ENCODE data around the gene SLAMF1.
"Not testable (repeated sequence)": the region's sequence is repeated elsewhere in the genome, so short reads cannot be mapped to it uniquely, and the experiment has no call there.

Gene SLAMF1

DNA sequence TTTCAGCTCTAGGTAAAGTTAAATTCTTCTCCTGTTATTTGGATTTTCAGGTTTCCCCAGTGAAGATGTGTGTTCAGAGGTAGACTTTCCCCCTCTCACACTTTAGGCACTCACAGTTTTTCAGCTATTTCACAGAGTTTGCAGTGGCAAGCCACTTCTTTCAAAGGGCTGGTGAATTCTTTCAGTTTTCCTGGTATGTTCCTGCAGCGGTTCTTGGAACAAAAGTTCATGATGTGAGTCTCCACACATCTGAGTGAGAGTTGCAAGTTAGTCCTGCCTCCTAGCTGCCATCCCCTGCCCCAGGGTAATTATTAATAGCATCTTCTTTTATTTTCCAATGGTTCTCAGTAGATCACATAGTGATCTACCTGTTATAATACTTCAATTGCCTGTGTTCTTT lies 40.2 kb downstream of the SLAMF1 start:
- Mint-ChIP-seq H3K9me3 (peaks cover 35% of the 10 kb centered on the region), H3K4me3 (peak overlapping the region; percentile 30), H3K27ac (peak overlapping the region; percentile 67), H3K36me3 (ENCODE audit: low read depth) (peaks cover 67% of the 10 kb centered on the region), H3K27me3 (ENCODE audit: low read depth) (no peaks in the 10 kb centered on the region), H3K4me1 (ENCODE audit: low read depth) (peaks cover 41% of the 10 kb centered on the region)
- DNase-seq (ENCODE audit: low spot score): no peak

DNA sequence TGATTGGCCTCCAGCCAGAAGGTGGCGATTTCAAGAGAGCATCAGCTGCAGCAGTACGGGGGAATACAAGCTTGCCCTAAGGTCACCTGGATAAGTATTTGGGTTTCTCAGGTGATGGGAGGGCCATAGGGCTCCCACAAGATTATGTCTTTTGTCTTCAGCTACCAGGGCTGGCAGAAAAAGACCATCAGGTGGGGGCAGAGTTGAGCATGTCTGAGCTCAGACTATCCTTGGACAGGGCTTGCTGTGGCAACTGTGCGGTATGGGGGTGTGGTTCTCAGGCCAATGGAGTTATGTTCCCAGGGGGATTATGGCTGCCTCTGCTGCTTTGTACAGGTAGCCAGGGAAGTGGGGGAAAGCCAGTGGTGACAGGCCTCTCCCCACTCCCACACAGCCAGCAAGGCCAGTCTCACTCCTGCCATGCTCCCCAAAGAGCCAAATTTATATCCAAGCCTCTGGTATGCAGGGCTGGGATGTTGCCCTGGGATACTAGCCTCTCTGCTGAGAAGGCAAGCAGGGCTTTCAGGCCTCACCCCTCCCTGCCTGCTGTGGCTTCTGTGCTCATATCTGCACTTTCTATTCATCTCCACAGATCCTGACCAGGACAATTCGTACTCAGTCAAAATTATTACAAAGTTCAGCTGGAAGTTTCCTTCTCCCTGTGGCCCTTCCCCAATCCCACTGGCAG lies 40.9 kb downstream of the SLAMF1 start:
- Mint-ChIP-seq H3K9me3 (peaks cover 42% of the 10 kb centered on the region), H3K36me3 (ENCODE audit: low read depth) (peaks cover 63% of the 10 kb centered on the region), H3K4me1 (ENCODE audit: low read depth) (peaks cover 37% of the 10 kb centered on the region), H3K27ac (peak overlapping the region; percentile 67), H3K27me3 (ENCODE audit: low read depth) (no peaks in the 10 kb centered on the region), H3K4me3 (no peak overlapping the region)
- DNase-seq (ENCODE audit: low spot score): no peak

DNA sequence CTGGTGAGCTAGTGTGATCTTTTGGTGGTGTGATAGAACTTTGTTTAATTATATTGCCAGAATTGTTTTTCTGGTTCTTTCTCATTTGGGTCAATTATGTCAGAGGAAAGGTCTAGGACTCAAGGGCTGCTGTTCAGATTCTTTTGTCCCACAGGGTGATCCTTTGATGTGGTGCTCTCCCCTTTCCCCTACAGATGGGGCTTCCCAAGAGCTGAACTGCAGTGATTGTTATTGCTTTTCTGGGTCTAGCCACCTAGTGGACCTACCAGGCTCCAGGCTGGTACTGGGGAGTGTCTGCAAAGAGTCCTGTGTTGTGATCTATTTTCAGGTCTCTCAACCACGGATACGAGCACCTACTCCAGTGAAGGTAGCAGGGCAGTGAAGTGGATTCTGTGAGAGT lies 41.6 kb downstream of the SLAMF1 start:
- H3K36me3 Mint-ChIP-seq (ENCODE audit: low read depth): peaks cover 56% of the 10 kb centered on the region
- no peak overlapping the region for H3K4me3 Mint-ChIP-seq
- H3K27me3 Mint-ChIP-seq (ENCODE audit: low read depth): no peaks in the 10 kb centered on the region
- H3K9me3 Mint-ChIP-seq: peaks cover 47% of the 10 kb centered on the region
- no peak for DNase-seq (ENCODE audit: low spot score)
- H3K27ac Mint-ChIP-seq: peak overlapping the region; percentile 47
- H3K4me1 Mint-ChIP-seq (ENCODE audit: low read depth): peaks cover 36% of the 10 kb centered on the region

DNA sequence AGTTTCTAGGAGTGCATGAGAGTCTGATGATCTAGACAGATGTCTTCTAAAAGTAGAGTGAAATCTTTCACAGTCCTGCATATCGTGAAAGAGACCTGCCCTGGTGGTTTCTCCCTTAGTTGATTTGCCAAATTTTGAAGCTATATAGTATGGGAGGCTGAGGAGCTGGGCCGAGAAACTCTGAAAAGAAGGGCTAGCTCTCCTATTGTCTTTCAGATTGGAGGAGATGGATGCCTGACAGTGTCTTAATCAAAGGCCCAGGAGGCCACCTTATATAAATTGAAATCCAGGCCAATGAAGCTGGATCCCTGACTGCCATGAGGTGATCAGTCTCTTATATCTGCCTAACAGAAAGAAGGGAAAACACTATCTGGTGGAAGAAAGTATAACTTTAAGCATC lies 49.1 kb downstream of the SLAMF1 start:
- H3K36me3 Mint-ChIP-seq (ENCODE audit: low read depth): peaks cover 16% of the 10 kb centered on the region
- H3K27ac Mint-ChIP-seq: no peak overlapping the region
- DNase-seq (ENCODE audit: low spot score): no peak
- no peaks in the 10 kb centered on the region for H3K27me3 Mint-ChIP-seq (ENCODE audit: low read depth)
- H3K4me1 Mint-ChIP-seq (ENCODE audit: low read depth): peaks cover 4% of the 10 kb centered on the region
- no peak overlapping the region for H3K4me3 Mint-ChIP-seq
- H3K9me3 Mint-ChIP-seq: peaks cover 44% of the 10 kb centered on the region

DNA sequence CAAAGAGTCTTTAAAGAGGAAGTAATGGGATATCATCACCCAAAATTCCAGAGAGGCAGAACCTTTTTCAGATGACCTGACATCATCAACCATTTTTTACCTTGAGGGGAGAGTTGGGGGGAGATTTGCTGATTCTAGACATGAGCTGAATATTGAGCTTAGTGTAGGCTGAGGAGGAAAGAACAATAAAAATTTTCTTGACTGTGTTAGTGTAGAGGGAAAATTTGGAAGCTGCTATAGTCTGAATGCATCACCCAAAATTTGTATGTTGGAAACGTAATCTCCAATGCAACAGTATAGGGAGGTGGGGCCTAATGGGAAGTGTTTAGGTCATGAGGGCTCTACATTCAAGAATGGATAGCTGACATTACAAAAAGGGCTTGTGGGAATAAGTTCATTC lies 49.8 kb downstream of the SLAMF1 start:
- no peak overlapping the region for H3K4me3 Mint-ChIP-seq
- peaks cover 46% of the 10 kb centered on the region for H3K9me3 Mint-ChIP-seq
- no peak overlapping the region for H3K27ac Mint-ChIP-seq
- H3K27me3 Mint-ChIP-seq (ENCODE audit: low read depth): no peaks in the 10 kb centered on the region
- H3K36me3 Mint-ChIP-seq (ENCODE audit: low read depth): peaks cover 20% of the 10 kb centered on the region
- peaks cover 5% of the 10 kb centered on the region for H3K4me1 Mint-ChIP-seq (ENCODE audit: low read depth)
- DNase-seq (ENCODE audit: low spot score): no peak

DNA sequence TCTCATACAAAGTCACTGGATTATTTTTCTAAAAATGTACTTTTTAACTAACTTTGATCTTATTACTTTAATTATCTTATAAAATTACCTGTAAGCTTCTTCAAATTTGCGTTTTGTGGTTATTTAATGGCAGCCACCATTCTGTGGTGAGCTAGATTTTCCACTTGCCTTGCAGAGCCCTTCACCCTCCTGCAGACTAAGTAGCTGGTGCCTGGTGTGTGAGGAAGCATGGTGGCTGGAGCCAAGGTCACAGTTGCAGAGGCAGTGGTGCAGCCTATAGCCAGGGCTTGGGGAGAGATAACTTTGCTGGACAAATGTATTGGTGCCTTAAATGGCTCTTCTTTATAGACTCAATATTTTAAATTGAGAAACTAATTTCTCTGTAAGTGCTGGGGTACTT lies 56.4 kb downstream of the SLAMF1 start:
- Mint-ChIP-seq H3K4me1 (ENCODE audit: low read depth) (peaks cover 9% of the 10 kb centered on the region), H3K36me3 (ENCODE audit: low read depth) (peaks cover 12% of the 10 kb centered on the region), H3K27ac (no peak overlapping the region), H3K9me3 (peaks cover 29% of the 10 kb centered on the region), H3K27me3 (ENCODE audit: low read depth) (no peaks in the 10 kb centered on the region), H3K4me3 (no peak overlapping the region)
- DNase-seq (ENCODE audit: low spot score): no peak

DNA sequence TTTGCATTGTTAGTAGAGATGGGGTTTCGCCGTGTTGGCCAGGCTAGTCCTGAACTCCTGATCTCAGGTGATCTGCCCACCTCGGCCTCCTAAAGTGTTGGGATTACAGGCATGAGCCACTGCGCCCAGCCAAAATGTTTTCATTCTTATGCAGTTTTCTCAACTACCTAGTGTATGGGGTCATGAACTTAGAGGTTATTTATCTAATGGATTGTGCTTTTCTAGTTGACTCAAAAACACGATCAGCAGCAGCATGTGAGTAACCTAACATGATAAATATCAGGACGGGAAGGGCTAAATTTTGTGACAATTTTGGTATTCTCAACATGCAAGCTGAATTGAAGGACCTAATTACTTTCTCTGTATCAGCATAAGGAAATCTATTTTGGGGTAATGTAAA lies 58.4 kb downstream of the SLAMF1 start:
- H3K9me3 Mint-ChIP-seq: peaks cover 20% of the 10 kb centered on the region
- no peak overlapping the region for H3K4me3 Mint-ChIP-seq
- peaks cover 10% of the 10 kb centered on the region for H3K36me3 Mint-ChIP-seq (ENCODE audit: low read depth)
- no peak overlapping the region for H3K27ac Mint-ChIP-seq
- no peak for DNase-seq (ENCODE audit: low spot score)
- H3K4me1 Mint-ChIP-seq (ENCODE audit: low read depth): peaks cover 25% of the 10 kb centered on the region
- H3K27me3 Mint-ChIP-seq (ENCODE audit: low read depth): no peaks in the 10 kb centered on the region

DNA sequence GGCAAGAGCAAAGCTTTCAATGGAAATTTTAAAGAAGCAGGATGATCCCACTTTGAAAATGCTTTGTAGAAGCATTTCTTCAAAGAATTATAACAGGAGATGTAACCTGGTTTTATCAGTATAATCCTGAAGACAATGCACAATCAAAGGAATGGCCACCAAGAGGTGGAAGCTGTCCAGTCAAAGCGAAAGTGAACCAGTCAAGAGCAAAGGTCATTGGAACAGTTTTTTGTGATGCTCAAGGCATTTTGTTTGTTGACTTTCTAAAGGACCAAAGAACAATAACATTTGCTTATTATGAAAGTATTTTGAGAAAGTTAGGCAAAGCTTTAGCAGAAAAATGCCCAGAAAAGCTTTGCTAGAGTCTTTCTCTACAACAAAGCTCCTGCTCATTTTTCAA lies 62.1 kb downstream of the SLAMF1 start:
- Mint-ChIP-seq H3K4me3 (no peak overlapping the region), H3K27me3 (ENCODE audit: low read depth) (no peaks in the 10 kb centered on the region), H3K9me3 (peaks cover 10% of the 10 kb centered on the region), H3K36me3 (ENCODE audit: low read depth) (peaks cover 7% of the 10 kb centered on the region), H3K4me1 (ENCODE audit: low read depth) (peaks cover 34% of the 10 kb centered on the region), H3K27ac (no peak overlapping the region)
- DNase-seq (ENCODE audit: low spot score): no peak

DNA sequence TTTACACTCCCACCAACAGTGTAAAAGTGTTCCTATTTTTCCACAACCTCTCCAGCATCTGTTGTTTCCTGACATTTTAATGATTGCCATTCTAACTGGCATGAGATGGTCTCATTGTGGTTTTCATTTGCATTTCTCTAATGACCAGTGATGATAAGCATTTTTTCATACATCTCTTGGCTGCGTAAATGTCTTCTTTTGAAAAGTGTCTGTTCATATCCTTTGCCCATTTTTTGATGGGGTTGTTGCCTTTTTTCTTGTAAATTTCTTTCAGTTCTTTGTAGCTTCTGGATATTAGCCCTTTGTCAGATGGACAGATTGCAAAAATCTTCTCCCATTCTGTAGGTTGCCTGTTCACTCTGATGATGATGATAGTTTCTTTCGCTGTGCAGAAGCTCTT lies 63.9 kb downstream of the SLAMF1 start:
- not testable (repeated sequence) for H3K27me3 Mint-ChIP-seq (ENCODE audit: low read depth); H3K36me3 Mint-ChIP-seq (ENCODE audit: low read depth); H3K4me3 Mint-ChIP-seq; DNase-seq (ENCODE audit: low spot score); H3K9me3 Mint-ChIP-seq
- H3K27ac Mint-ChIP-seq: peak overlapping the region; percentile 12
- H3K4me1 Mint-ChIP-seq (ENCODE audit: low read depth): peaks cover 42% of the 10 kb centered on the region

DNA sequence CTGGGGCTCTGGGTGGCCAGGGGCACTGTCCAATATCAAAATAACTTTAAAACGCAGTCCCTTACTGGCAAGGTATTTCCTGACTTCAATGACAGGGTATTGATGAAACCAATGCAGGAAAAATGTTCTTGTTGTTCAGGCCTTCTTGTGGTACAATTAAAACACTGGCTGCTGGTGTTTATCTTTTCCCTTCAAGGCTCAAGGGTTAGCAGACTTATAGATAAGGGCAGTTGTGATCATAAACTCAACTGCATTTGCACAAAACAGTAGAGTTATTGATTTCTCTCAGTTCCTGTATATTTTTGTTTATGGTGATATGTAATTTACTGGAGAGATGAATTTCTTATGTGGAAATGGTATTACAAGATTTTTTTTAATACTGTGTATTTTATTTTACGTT lies 64.9 kb downstream of the SLAMF1 start:
- Mint-ChIP-seq H3K4me1 (ENCODE audit: low read depth) (peaks cover 50% of the 10 kb centered on the region), H3K4me3 (no peak overlapping the region), H3K27me3 (ENCODE audit: low read depth) (no peaks in the 10 kb centered on the region), H3K27ac (no peak overlapping the region), H3K36me3 (ENCODE audit: low read depth) (peaks cover 12% of the 10 kb centered on the region), H3K9me3 (peaks cover 10% of the 10 kb centered on the region)
- DNase-seq (ENCODE audit: low spot score): no peak

DNA sequence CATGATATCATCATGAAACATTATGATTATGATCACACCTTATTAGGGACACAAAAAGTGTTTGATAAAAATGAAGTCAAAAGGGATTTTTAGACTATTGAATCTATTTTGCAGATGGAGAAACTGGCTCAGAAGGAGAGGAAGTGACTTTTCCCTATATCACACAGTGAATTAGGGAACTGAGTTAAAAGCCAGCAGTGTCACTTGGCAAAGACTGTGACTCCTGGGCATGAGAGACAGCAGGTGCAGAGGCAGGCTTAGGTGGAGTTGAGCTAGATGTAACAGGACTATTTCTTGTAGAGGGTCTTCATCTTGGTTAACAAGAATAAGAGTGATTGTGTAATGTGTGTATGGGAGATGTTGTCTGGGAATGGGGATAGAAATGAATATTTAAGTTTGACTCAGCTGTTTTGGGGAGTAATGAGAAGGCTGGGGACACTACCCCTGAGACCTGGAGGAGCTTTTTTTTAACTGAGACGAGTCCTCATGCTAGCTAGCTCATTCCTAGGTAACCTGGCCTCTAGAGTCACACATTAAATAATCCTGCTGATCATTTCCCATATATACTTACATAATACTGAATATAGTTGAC lies 66.5 kb downstream of the SLAMF1 start:
- peaks cover 21% of the 10 kb centered on the region for H3K36me3 Mint-ChIP-seq (ENCODE audit: low read depth)
- H3K9me3 Mint-ChIP-seq: peaks cover 10% of the 10 kb centered on the region
- H3K4me3 Mint-ChIP-seq: no peak overlapping the region
- DNase-seq (ENCODE audit: low spot score): no peak
- no peaks in the 10 kb centered on the region for H3K27me3 Mint-ChIP-seq (ENCODE audit: low read depth)
- peaks cover 61% of the 10 kb centered on the region for H3K4me1 Mint-ChIP-seq (ENCODE audit: low read depth)
- H3K27ac Mint-ChIP-seq: peak overlapping the region; percentile 12

DNA sequence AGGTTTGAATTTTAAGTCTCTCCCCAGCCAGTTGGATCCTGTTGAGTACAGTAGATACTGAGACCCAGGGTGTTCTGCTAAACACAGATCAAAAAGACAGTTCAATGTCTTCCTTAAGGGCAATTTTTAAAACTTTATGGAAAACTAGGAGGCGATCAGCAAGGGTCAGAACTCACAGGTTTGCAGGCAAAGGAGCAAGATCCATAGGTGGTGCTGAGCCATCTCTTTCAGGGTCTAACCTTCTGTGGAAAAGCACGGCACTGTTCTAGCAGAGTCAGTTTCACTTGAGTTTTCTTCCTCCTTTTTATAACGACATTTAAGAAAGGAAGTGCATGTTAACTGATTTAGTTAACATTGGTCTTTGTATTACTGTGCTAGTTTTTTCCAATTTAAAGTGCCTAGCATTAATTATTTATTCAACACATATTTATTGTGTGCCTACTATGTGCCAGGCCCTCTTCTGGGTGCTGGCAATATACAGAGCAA lies 67.6 kb downstream of the SLAMF1 start, which contains the start of gene CD84:
Gene CD84, minus strand, starts transcription at position 281 of the 486 bp plus-strand sequence. Its CDS starts 59 bp downstream, at position 222.
- no peak for DNase-seq (ENCODE audit: low spot score)

DNA sequence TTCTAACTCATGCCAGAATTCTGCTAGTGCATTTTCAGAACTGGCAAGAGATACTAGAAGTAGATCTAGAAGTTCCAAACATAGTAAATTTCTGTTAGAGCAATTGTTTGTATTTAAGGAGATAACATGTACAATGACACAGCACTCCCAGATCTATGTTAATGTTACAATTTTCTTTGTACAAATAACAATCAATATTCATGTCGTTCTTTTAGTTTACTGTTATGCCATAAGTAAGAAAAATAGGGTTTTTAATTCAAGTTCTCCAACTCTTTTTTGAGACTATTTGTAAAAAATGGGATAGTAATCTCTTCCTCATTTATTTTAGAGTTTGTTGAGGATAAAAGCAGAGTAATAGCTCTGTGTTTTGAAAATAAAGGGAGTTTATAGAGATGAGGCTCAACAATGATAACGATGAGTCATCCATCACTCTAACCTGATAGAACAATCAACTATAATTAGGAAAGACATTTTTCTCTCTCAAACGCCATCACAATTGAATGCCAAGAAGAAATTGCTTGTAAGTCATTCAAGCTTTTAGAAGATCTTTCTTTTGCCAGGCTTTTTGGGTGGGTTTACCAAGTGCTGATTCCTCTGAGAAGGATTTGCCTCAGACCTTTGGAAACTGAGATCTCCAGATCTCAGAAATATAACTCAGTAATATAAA lies 68.2 kb downstream of the SLAMF1 start:
- H3K4me1 Mint-ChIP-seq (ENCODE audit: low read depth): peaks cover 61% of the 10 kb centered on the region
- peaks cover 9% of the 10 kb centered on the region for H3K9me3 Mint-ChIP-seq
- DNase-seq (ENCODE audit: low spot score): no peak

More for the DNA sequence above, 67.6 kb downstream of the SLAMF1 start, which contains the start of gene CD84:
- Mint-ChIP-seq H3K4me3 (peak within 1 kb of the TSS; percentile 90), H3K27ac (peak within 1 kb of the TSS; percentile 95), H3K36me3 (ENCODE audit: low read depth) (peaks cover 27% of the 10 kb centered on the region), H3K9me3 (peaks cover 10% of the 10 kb centered on the region), H3K4me1 (ENCODE audit: low read depth) (peaks cover 64% of the 10 kb centered on the region), H3K27me3 (ENCODE audit: low read depth) (no peaks in the 10 kb centered on the region)

DNA sequence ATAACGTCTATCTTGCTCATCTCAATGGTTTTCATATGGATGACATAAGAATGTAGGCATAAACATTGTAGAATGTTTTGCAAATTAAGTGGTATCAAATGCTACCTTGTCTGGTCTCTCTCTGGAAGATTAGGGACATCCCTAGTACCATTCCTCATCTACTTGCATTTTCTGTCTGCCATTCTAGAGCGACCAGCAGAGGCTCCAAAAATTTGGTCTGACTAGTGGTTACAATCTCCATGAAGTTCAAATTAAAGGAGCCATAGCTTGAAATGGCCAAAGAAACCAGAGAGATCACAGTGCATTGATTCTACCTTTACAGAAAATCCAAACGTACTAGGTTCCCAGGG lies 68.7 kb downstream of the SLAMF1 start:
- Mint-ChIP-seq H3K27me3 (ENCODE audit: low read depth) (no peaks in the 10 kb centered on the region), H3K4me1 (ENCODE audit: low read depth) (peaks cover 64% of the 10 kb centered on the region), H3K9me3 (peaks cover 4% of the 10 kb centered on the region), H3K27ac (peak overlapping the region; percentile 95), H3K4me3 (peak overlapping the region; percentile 90), H3K36me3 (ENCODE audit: low read depth) (peaks cover 32% of the 10 kb centered on the region)
- no peak for DNase-seq (ENCODE audit: low spot score)

More for the DNA sequence above, 68.2 kb downstream of the SLAMF1 start:
- Mint-ChIP-seq H3K36me3 (ENCODE audit: low read depth) (peaks cover 29% of the 10 kb centered on the region), H3K4me3 (peak overlapping the region; percentile 90), H3K27me3 (ENCODE audit: low read depth) (no peaks in the 10 kb centered on the region), H3K27ac (peak overlapping the region; percentile 95)

All from T-helper 2 cell treated with Interferon-gamma antibody and Interleukin-4, amounts not matched to agents 5 μg/mL and 100 μg/mL, for 36 hours (primary cell).